H9 (cell line): ENCODE results near the gene PRMT2. TPM values are rescaled to one million over a fixed set of nuclear protein-coding genes. Genes with fewer than 3 reads are reported as not detected.

Source experiments
- DNase-seq: peaks from one replicate; pipeline ENCODE4 v3.0.0-alpha.2; 2017
- H2AFZ ChIP-seq: one replicate; pipeline ENCODE4 v1.6.1; 2013; ENCODE audit warnings: mild to moderate bottlenecking, low read length, control low read depth, moderate library complexity
- H2AK5ac ChIP-seq: 2 replicates; pipeline ENCODE4 v1.6.1; 2013; ENCODE audit warnings: low read length, control low read depth, mixed read lengths; ENCODE audit not compliant: insufficient read length
- H2BK120ac ChIP-seq: one replicate; pipeline ENCODE4 v1.6.1; 2013; ENCODE audit warnings: low read depth, mild to moderate bottlenecking, low read length, control low read depth, inconsistent platforms; ENCODE audit not compliant: poor library complexity, severe bottlenecking
- H2BK12ac ChIP-seq: 2 replicates; pipeline ENCODE4 v1.6.1; 2013; ENCODE audit warnings: low read length, control low read depth, mixed read lengths, low read depth; ENCODE audit not compliant: insufficient read length
- H2BK15ac ChIP-seq: 2 replicates; pipeline ENCODE4 v1.6.1; 2013; ENCODE audit warnings: low read depth, low read length, control low read depth
- H2BK20ac ChIP-seq: one replicate; pipeline ENCODE4 v1.6.1; 2013; ENCODE audit warnings: low read depth, mild to moderate bottlenecking, low read length, control low read depth, inconsistent platforms; ENCODE audit not compliant: poor library complexity, severe bottlenecking
- H2BK5ac ChIP-seq: 2 replicates; pipeline ENCODE4 v1.6.1; 2013; ENCODE audit warnings: low read length, control low read depth, mixed read lengths; ENCODE audit not compliant: insufficient read length
- H3K14ac ChIP-seq: 2 replicates; pipeline ENCODE4 v1.6.1; 2013; ENCODE audit warnings: low read length, control low read depth; ENCODE audit not compliant: insufficient read depth
- H3K18ac ChIP-seq: 2 replicates; pipeline ENCODE4 v1.6.1; 2013; ENCODE audit warnings: low read depth, mild to moderate bottlenecking, mixed read lengths, low read length, control low read depth; ENCODE audit not compliant: insufficient read length
- H3K23ac ChIP-seq: 2 replicates; pipeline ENCODE4 v1.6.1; 2013; ENCODE audit warnings: low read length, control low read depth, mixed read lengths, low read depth; ENCODE audit not compliant: insufficient read length
- H3K23me2 ChIP-seq: 2 replicates; pipeline ENCODE4 v1.6.1; 2013; ENCODE audit warnings: low read depth, mild to moderate bottlenecking, mixed read lengths, low read length, control low read depth; ENCODE audit not compliant: insufficient read length, poor library complexity, severe bottlenecking
- H3K27ac ChIP-seq: 2 replicates; pipeline ENCODE4 v1.5.1; 2013; ENCODE audit warnings: low read length, control low read depth, mixed read lengths, low read depth; ENCODE audit not compliant: insufficient read length
- H3K27me3 ChIP-seq: 2 replicates; pipeline ENCODE4 v1.6.1; 2013; ENCODE audit warnings: low read length, control low read depth, inconsistent platforms; ENCODE audit not compliant: insufficient read depth
- H3K4ac ChIP-seq: 2 replicates; pipeline ENCODE4 v1.6.1; 2013; ENCODE audit warnings: low read depth, mild to moderate bottlenecking, control low read depth, inconsistent platforms, low read length, moderate library complexity
- H3K4me1 ChIP-seq: 2 replicates; pipeline ENCODE4 v1.6.1; 2013; ENCODE audit warnings: low read length, control low read depth, inconsistent platforms; ENCODE audit not compliant: insufficient read depth
- H3K4me2 ChIP-seq: 2 replicates; pipeline ENCODE4 v1.6.1; 2013; ENCODE audit warnings: low read length, control low read depth, mixed read lengths; ENCODE audit not compliant: insufficient read length, insufficient read depth
- H3K56ac ChIP-seq: 2 replicates; pipeline ENCODE4 v1.6.1; 2013; ENCODE audit warnings: low read depth, mild to moderate bottlenecking, mixed read lengths, low read length, control low read depth; ENCODE audit not compliant: insufficient read length
- H3K79me1 ChIP-seq: 2 replicates; pipeline ENCODE4 v1.6.1; 2013; ENCODE audit warnings: low read depth, mild to moderate bottlenecking, moderate library complexity, low read length, control low read depth, inconsistent platforms; ENCODE audit not compliant: insufficient read depth, poor library complexity, severe bottlenecking
- H3K79me2 ChIP-seq: 2 replicates; pipeline ENCODE4 v1.6.1; 2013; ENCODE audit warnings: low read length, control low read depth, inconsistent platforms; ENCODE audit not compliant: insufficient read depth
- H3K9ac ChIP-seq: 2 replicates; pipeline ENCODE4 v1.6.1; 2013; ENCODE audit warnings: low read length, control low read depth, mixed read lengths; ENCODE audit not compliant: insufficient read length; ENCODE audit errors: extremely low read depth
- H3K9me3 ChIP-seq: one replicate; pipeline ENCODE4 v1.6.1; 2013; ENCODE audit warnings: low read depth, low read length, inconsistent platforms; ENCODE audit not compliant: control insufficient read depth
- H3T11ph ChIP-seq: one replicate; pipeline ENCODE4 v1.6.1; 2013; ENCODE audit warnings: mild to moderate bottlenecking, low read length, control low read depth, inconsistent platforms
- H4K20me1 ChIP-seq: one replicate; pipeline ENCODE4 v1.6.1; 2013; ENCODE audit not compliant: control insufficient read depth, insufficient read length, insufficient read depth
- H4K5ac ChIP-seq: 2 replicates; pipeline ENCODE4 v1.6.1; 2013; ENCODE audit warnings: low read depth, mild to moderate bottlenecking, mixed read lengths, low read length, control low read depth; ENCODE audit not compliant: insufficient read length
- H4K8ac ChIP-seq: replicated peaks from 2 replicates; pipeline ENCODE4 v1.6.1; 2013; ENCODE audit warnings: low read length, control low read depth, mixed read lengths, low read depth; ENCODE audit not compliant: insufficient read length
- H4K91ac ChIP-seq: 2 replicates; pipeline ENCODE4 v1.6.1; 2013; ENCODE audit warnings: low read depth, mild to moderate bottlenecking, moderate library complexity, mixed read lengths, low read length, control low read depth; ENCODE audit not compliant: insufficient read length
- H3K27ac Mint-ChIP-seq, 3 experiments: 2 replicates in 2 of 3; 3 replicates in 1 of 3; pipeline ENCODE4 v1.8.0; 2020 to 2021; ENCODE audit warnings: mixed read lengths in 3 of 3, mild to moderate bottlenecking in 1 of 3, moderate library complexity in 1 of 3
- H3K27me3 Mint-ChIP-seq: 2 replicates; pipeline ENCODE4 v1.8.0; 2021; ENCODE audit warnings: low read depth, mild to moderate bottlenecking, moderate library complexity, mixed read lengths
- H3K36me3 Mint-ChIP-seq, 3 experiments: 2 replicates in 2 of 3; 3 replicates in 1 of 3; pipeline ENCODE4 v1.8.0; 2020 to 2021; ENCODE audit warnings: low read depth in 3 of 3, mixed read lengths in 3 of 3; ENCODE audit not compliant: insufficient read depth in 1 of 3
- H3K4me1 Mint-ChIP-seq, 2 experiments: 2 replicates each; pipeline ENCODE4 v1.8.0; 2020; ENCODE audit warnings: mixed read lengths in 2 of 2
- H3K4me3 Mint-ChIP-seq, 2 experiments: 2 replicates in 1 of 2; 3 replicates in 1 of 2; pipeline ENCODE4 v1.8.0; 2020 to 2021; ENCODE audit warnings: mild to moderate bottlenecking in 2 of 2, mixed read lengths in 2 of 2, moderate library complexity in 1 of 2
- H3K9me3 Mint-ChIP-seq, 2 experiments: 2 replicates in 1 of 2; 3 replicates in 1 of 2; pipeline ENCODE4 v1.8.0; 2020; ENCODE audit warnings: mild to moderate bottlenecking in 2 of 2, mixed read lengths in 2 of 2, moderate library complexity in 1 of 2
- WGBS: extraction: QIAGEN DNeasy Blood & Tissue Kit; methylation state at CpG from one replicate; pipeline ENCODE4 v1.1.7; 2013; ENCODE audit warnings: missing lambda C conversion rate, low lambda C conversion rate, mixed read lengths; ENCODE audit not compliant: insufficient read length; ENCODE audit errors: extremely low coverage; 5-methylcytosine and 5-hydroxymethylcytosine counted together
- total RNA-seq: library from RNA; stranded (reverse); gene quantifications from 2 replicates; pipeline ENCODE4 v1.2.1, GENCODE V29; 2021
- TF ChIP-seq, protein P1 (sequence below): fragments of 200-600 bp; sonication (generic); conservative IDR thresholded peaks from 3 replicates; pipeline ENCODE4 v1.8.0; 2021; ENCODE audit warnings: antibody characterized with exemption, mild to moderate bottlenecking

PRMT2 gene
- total RNA-seq, 1 experiment from 2014 or later: 53.7 TPM

DNA sequence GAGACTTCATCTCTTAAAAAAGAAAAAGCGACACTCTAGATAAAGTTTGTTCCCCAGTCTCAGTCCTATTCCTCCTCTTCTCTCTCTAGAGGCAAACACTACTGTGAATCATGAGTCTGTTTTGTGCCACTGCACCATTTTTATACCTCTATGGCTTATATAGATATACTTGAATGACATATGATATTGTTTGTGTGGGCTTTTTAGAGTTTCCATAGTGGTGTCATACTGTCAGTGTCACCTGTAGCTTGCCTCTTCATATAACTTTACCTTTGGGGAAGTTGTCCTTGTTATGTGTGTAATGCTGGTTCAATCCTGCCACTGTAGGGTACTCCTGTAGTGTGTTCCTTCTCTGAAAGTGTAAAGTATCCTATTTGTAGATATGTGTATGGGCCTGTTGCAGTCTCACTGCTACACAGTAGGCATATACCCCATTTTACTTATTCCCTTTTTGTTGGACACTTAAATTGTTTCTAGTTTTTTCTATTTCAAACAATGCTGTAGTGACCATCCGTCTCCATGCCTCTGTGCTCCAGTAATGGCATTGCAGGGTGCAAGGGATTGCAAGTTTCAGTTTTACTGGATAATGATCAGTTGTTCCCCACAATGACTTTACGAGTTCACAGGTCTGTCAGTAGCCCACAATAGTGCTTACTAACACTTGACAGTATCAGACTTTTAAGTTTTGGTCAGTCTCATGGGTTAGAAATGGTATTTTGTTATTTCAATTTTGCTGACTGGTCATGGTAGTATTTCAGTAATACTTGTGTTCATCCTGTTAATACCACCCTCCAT, 2.7 kb downstream of the PRMT2 start:
- no peak overlapping the region for H3K27ac ChIP-seq
- DNase-seq: no peak
- H4K5ac ChIP-seq: no peak overlapping the region
- H3K4me2 ChIP-seq: no peak overlapping the region
- no peaks in the 10 kb centered on the region for H3K9me3 ChIP-seq
- no peak overlapping the region for H2AK5ac ChIP-seq
- H2BK12ac ChIP-seq: no peak overlapping the region
- no peak overlapping the region for H3K23ac ChIP-seq
- Mint-ChIP-seq H3K4me3 (no peak overlapping the region), H3K9me3 (no peaks in the 10 kb centered on the region), H3K27me3 (no peaks in the 10 kb centered on the region), H3K36me3 (peaks cover 8 to 33% (median 24%) of the 10 kb centered on the region in 3 experiments), H3K27ac (no peak overlapping the region), H3K4me1 (peaks cover 17 to 18% of the 10 kb centered on the region in 2 experiments)
- no peak overlapping the region for H4K8ac ChIP-seq
- H4K20me1 ChIP-seq: no peaks in the 10 kb centered on the region
- no peak overlapping the region for H3K18ac ChIP-seq
- no peak overlapping the region for H3K4ac ChIP-seq
- TF ChIP-seq, protein P1, sequence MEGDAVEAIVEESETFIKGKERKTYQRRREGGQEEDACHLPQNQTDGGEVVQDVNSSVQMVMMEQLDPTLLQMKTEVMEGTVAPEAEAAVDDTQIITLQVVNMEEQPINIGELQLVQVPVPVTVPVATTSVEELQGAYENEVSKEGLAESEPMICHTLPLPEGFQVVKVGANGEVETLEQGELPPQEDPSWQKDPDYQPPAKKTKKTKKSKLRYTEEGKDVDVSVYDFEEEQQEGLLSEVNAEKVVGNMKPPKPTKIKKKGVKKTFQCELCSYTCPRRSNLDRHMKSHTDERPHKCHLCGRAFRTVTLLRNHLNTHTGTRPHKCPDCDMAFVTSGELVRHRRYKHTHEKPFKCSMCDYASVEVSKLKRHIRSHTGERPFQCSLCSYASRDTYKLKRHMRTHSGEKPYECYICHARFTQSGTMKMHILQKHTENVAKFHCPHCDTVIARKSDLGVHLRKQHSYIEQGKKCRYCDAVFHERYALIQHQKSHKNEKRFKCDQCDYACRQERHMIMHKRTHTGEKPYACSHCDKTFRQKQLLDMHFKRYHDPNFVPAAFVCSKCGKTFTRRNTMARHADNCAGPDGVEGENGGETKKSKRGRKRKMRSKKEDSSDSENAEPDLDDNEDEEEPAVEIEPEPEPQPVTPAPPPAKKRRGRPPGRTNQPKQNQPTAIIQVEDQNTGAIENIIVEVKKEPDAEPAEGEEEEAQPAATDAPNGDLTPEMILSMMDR: no peak
- WGBS: no CpG with 5 or more reads among the region's 3 CpGs
- no peak overlapping the region for H3K9ac ChIP-seq
- H3K4me1 ChIP-seq: no peaks in the 10 kb centered on the region; the same call in 1 of the 2 replicates
- H3T11ph ChIP-seq: no peak overlapping the region
- no peak overlapping the region for H4K91ac ChIP-seq
- H2BK120ac ChIP-seq: no peak overlapping the region
- no peak overlapping the region for H2BK20ac ChIP-seq
- no peak overlapping the region for H2BK15ac ChIP-seq
- no peak overlapping the region for H3K14ac ChIP-seq
- no peaks in the 10 kb centered on the region for H3K27me3 ChIP-seq
- no peak overlapping the region for H3K56ac ChIP-seq
- H2BK5ac ChIP-seq: no peak overlapping the region
- no peak overlapping the region for H2AFZ ChIP-seq
- peaks cover 7% of the 10 kb centered on the region for H3K23me2 ChIP-seq
- H3K79me1 ChIP-seq: peaks cover 3% of the 10 kb centered on the region
- peaks cover 2% of the 10 kb centered on the region; the same call in 1 of the 2 replicates for H3K79me2 ChIP-seq
